Spleen (tissue), 11 donors: ENCODE results near the gene SSRP1. TPM values are rescaled to one million over a fixed set of nuclear protein-coding genes. Genes with fewer than 3 reads are reported as not detected.

Experiments used
- DNase-seq: peaks from one replicate; pipeline ENCODE4 v3.0.0-alpha.2; 2020
- H3K27ac ChIP-seq, 8 donors: fragments of 200-600 bp; sonication (generic) in 7 of 8; 1 replicate in 4 of 8; 2 replicates in 4 of 8; pipeline versions ENCODE4 v1.5.0 to v1.8.0; 2016 to 2021; ENCODE audit warnings: inconsistent platforms in 4 of 8, mild to moderate bottlenecking in 4 of 8, moderate library complexity in 1 of 8
- H3K27me3 ChIP-seq, 7 donors: fragments of 200-600 bp; sonication (generic) in 6 of 7; replicated peaks in 1 of 7; 1 replicate in 4 of 7; 2 replicates in 3 of 7; pipeline versions ENCODE4 v1.5.0 to v1.8.0; 2016 to 2021; ENCODE audit warnings: inconsistent platforms in 3 of 7, mild to moderate bottlenecking in 1 of 7
- H3K36me3 ChIP-seq, 6 donors: fragments of 200-600 bp; sonication (generic) in 5 of 6; 1 replicate in 4 of 6; 2 replicates in 2 of 6; pipeline versions ENCODE4 v1.5.0 to v1.8.0; 2016 to 2021; ENCODE audit warnings: inconsistent platforms in 2 of 6
- H3K4me1 ChIP-seq, 6 donors: fragments of 200-600 bp; sonication (generic) in 5 of 6; 1 replicate in 3 of 6; 2 replicates in 3 of 6; pipeline versions ENCODE4 v1.5.0 to v1.8.0; 2016 to 2021; ENCODE audit warnings: inconsistent platforms in 3 of 6
- H3K4me3 ChIP-seq, 8 donors: fragments of 200-600 bp; sonication (generic) in 7 of 8; 1 replicate in 4 of 8; 2 replicates in 4 of 8; pipeline versions ENCODE4 v1.5.0 to v1.8.0; 2016 to 2021; ENCODE audit warnings: inconsistent platforms in 4 of 8, mild to moderate bottlenecking in 4 of 8, moderate library complexity in 2 of 8
- H3K9me3 ChIP-seq, 8 donors: fragments of 200-600 bp; sonication (generic) in 7 of 8; 1 replicate in 4 of 8; 2 replicates in 4 of 8; pipeline versions ENCODE4 v1.5.0 to v1.8.0; 2016 to 2021; ENCODE audit warnings: inconsistent platforms in 4 of 8
- CTCF ChIP-seq, 11 experiments: fragments of 200-600 bp in 7 of 11; fragments of 450-650 bp in 4 of 11; sonication (generic) in 4 of 11; IDR thresholded peaks in 8 of 11; conservative IDR thresholded peaks in 3 of 11; 1 replicate in 7 of 11; 2 replicates in 4 of 11; pipeline versions ENCODE4 v1.4.0 to v1.8.0; 2016 to 2021; ENCODE audit warnings: antibody characterized with exemption in 11 of 11, inconsistent platforms in 4 of 11, mild to moderate bottlenecking in 1 of 11
- POLR2A ChIP-seq, 3 donors: fragments of 450-650 bp; IDR thresholded peaks; one replicate each; pipeline ENCODE4 v1.5.1; 2017; ENCODE audit warnings: antibody characterized with exemption in 3 of 3, mild to moderate bottlenecking in 1 of 3
- POLR2AphosphoS5 ChIP-seq, 3 donors: sonication (generic); formaldehyde crosslinking; IDR thresholded peaks; one replicate each; pipeline ENCODE4 v1.5.1; 2017; ENCODE audit warnings: antibody characterized with exemption in 3 of 3
- WGBS, 5 donors: extraction: QIAGEN DNeasy Blood & Tissue Kit in 3 of 5; methylation state at CpG; one replicate each; pipeline versions ENCODE4 v1.1.5 to v1.1.7; 2013 to 2018; 5-methylcytosine and 5-hydroxymethylcytosine counted together
- intact Hi-C: fragments of 100-400 bp; cut with DNase I; formaldehyde crosslinking; loops from one replicate; pipeline ENCODE4 v1.15.0; 2023; ENCODE audit warnings: low total_unique reads
- polyA plus RNA-seq, 3 donors: library from polyadenylated mRNA; stranded (reverse); fragments of 200-250 nt; gene quantifications; one replicate each; pipeline ENCODE4 v1.2.1, GENCODE V29; 2013
- total RNA-seq, 7 donors: library from RNA; depleted of rRNA in 3 of 7; stranded (reverse); fragments of >200 nt in 3 of 7; fragmentation: NEBNext Ultra II Directional in 4 of 7; extraction: Animal tissue kit (Norgen Biotek cat#: 25700) in 4 of 7; gene quantifications; one replicate each; pipeline versions ENCODE4 v1.1.0 to v1.2.1, GENCODE V29; 2016 to 2021
- donor health status: healthy with polysubstance abuse.
- donor health status: DM: no; HTN: no; CAD: no; lungs with moderate emphysema.
- donor health status: DM: no; HTN: no; CAD: no.
- donor health status: Bipolar disorder and iron deficiency.
- donor health status: healthy.
- donor health status: DM: no; HTN: no; CAD: no.
- donor health status: DM: yes; HTN: yes; CAD: no.

Gene SSRP1
- total and polyA plus RNA-seq, 10 donors, result 35.5 to 67.1 (median 51.5) TPM

- Histone ChIP-seq H3K9me3 (no peaks in the 10 kb centered on the region), H3K4me1 (peaks cover 13 to 96% (median 56%) of the 10 kb centered on the region in 6 donors), H3K36me3 (peaks cover 0 to 70% (median 25%) of the 10 kb centered on the region in 6 donors), H3K27ac (peak overlapping the region in 7 of 8 donors; percentile 24 to 87 (median 83)), H3K27me3 (peaks cover 0 to 12% (median 0%) of the 10 kb centered on the region in 7 donors), H3K4me3 (peak overlapping the region in 7 of 8 donors; percentile 11 to 69 (median 26))
- TF ChIP-seq POLR2A (IDR thresholded peaks at IDR 0.05) (no peak), POLR2AphosphoS5 (IDR thresholded peaks at IDR 0.05) (peak; percentile 81 to 86 (median 84))
- WGBS, 5 donors, result 0 to 4% (median 2%) methylated on average over 16 to 31 of the region's 31 CpGs
- peak; percentile 89 for DNase-seq
- intact Hi-C loops, result no loop called here
These were observed 24.4 kb downstream of the SSRP1 start for GRCh38 chr11:57311109-57311936.

GRCh38 chr11:57310630-57311086, 25.0 kb downstream of the SSRP1 start:
- H3K27ac ChIP-seq, result peak overlapping the region in 7 of 8 donors; percentile 24 to 87 (median 83)
- H3K27me3 ChIP-seq, result peaks cover 0 to 12% (median 0%) of the 10 kb centered on the region in 7 donors
- intact Hi-C loops, result no loop called here
- peak in 1 of 3 donors; percentile 49 for TF ChIP-seq POLR2AphosphoS5 (IDR thresholded peaks at IDR 0.05)
- no peak for TF ChIP-seq POLR2A (IDR thresholded peaks at IDR 0.05)
- no peak for DNase-seq
- H3K9me3 ChIP-seq, result no peaks in the 10 kb centered on the region
- peaks cover 0 to 66% (median 25%) of the 10 kb centered on the region in 6 donors for H3K36me3 ChIP-seq
- peaks cover 17 to 96% (median 55%) of the 10 kb centered on the region in 6 donors for H3K4me1 ChIP-seq
- WGBS, 5 donors, result 42 to 75% (median 59%) methylated on average over 5 to 6 of the region's 6 CpGs
- peak overlapping the region in 7 of 8 donors; percentile 11 to 69 (median 26) for H3K4me3 ChIP-seq

GRCh38 chr11:57310091-57310490, 25.6 kb downstream of the SSRP1 start:
- Histone ChIP-seq H3K27me3 (peaks cover 0 to 12% (median 0%) of the 10 kb centered on the region in 7 donors), H3K4me3 (peak overlapping the region in 2 of 8 donors; percentile 39 to 69), H3K27ac (peak overlapping the region in 5 of 8 donors; percentile 65 to 87 (median 84)), H3K9me3 (no peaks in the 10 kb centered on the region), H3K36me3 (peaks cover 0 to 61% (median 25%) of the 10 kb centered on the region in 6 donors), H3K4me1 (peaks cover 17 to 96% (median 53%) of the 10 kb centered on the region in 6 donors)
- peak; percentile 63 for DNase-seq
- TF ChIP-seq POLR2A (IDR thresholded peaks at IDR 0.05), result no peak
- TF ChIP-seq CTCF (IDR thresholded peaks at IDR 0.05 in 8 of 11, conservative IDR thresholded peaks at IDR 0.05 in 3 of 11), result no peak
- no peak for TF ChIP-seq POLR2AphosphoS5 (IDR thresholded peaks at IDR 0.05)
- 84 to 96% (median 91%) methylated on average over 6 of the region's 6 CpGs for WGBS, 5 donors
- intact Hi-C loops, result no loop called here

- intact Hi-C loops, result no loop called here
- no peaks in the 10 kb centered on the region for H3K9me3 ChIP-seq
- 90 to 96% (median 94%) methylated on average over 24 of the region's 24 CpGs for WGBS, 5 donors
- H3K36me3 ChIP-seq, result peaks cover 0 to 54% (median 19%) of the 10 kb centered on the region in 6 donors
- H3K4me3 ChIP-seq, result peak overlapping the region in 1 of 8 donors; percentile 69
- DNase-seq, result peak; percentile 66
- peak overlapping the region in 2 of 8 donors; percentile 65 to 87 for H3K27ac ChIP-seq
- H3K27me3 ChIP-seq, result peaks cover 0 to 12% (median 0%) of the 10 kb centered on the region in 7 donors
- H3K4me1 ChIP-seq, result peaks cover 21 to 95% (median 56%) of the 10 kb centered on the region in 6 donors
- TF ChIP-seq CTCF (IDR thresholded peaks at IDR 0.05 in 8 of 11, conservative IDR thresholded peaks at IDR 0.05 in 3 of 11) (no peak), POLR2A (IDR thresholded peaks at IDR 0.05) (no peak), POLR2AphosphoS5 (IDR thresholded peaks at IDR 0.05) (peak in 1 of 3 donors; percentile 49)
These were observed 26.3 kb downstream of the SSRP1 start for GRCh38 chr11:57309106-57310059.
